Activated naive CD4-positive, alpha-beta T cell treated with anti-CD3 and anti-CD28 coated beads, Interleukin-2, amount 10 ng/mL, durations not matched to agents 7 days and 5 days (primary cell): ENCODE measurements around the gene SLC46A2.

Source experiments
- CTCF ChIA-PET: fragments of 350-600 bp; sonication (Branson Sonifier 250); formaldehyde crosslinking; loops from one replicate; lab custom pipeline; 2021; ENCODE audit warnings: antibody characterized with exemption; lab: Charles Lee
- DNase-seq: peaks from one replicate; pipeline ENCODE4 v3.0.0-alpha.2; 2020
- H3K27ac Mint-ChIP-seq: one replicate; pipeline ENCODE4 v1.8.0; 2021; ENCODE audit warnings: mild to moderate bottlenecking, moderate library complexity, mixed read lengths
- H3K27me3 Mint-ChIP-seq: one replicate; pipeline ENCODE4 v1.8.0; 2021; ENCODE audit warnings: mild to moderate bottlenecking, mixed read lengths
- H3K36me3 Mint-ChIP-seq: one replicate; pipeline ENCODE4 v1.8.0; 2021; ENCODE audit warnings: mixed read lengths
- H3K4me1 Mint-ChIP-seq: one replicate; pipeline ENCODE4 v1.8.0; 2021; ENCODE audit warnings: mixed read lengths
- H3K4me3 Mint-ChIP-seq: one replicate; pipeline ENCODE4 v1.8.0; 2021; ENCODE audit warnings: mild to moderate bottlenecking, moderate library complexity, mixed read lengths
- H3K9me3 Mint-ChIP-seq: one replicate; pipeline ENCODE4 v1.8.0; 2021; ENCODE audit warnings: mixed read lengths

SLC46A2 gene

GRCh38 chr9:112890106-112891081 lies at the start of gene SLC46A2:
Gene SLC46A2, minus strand, starts transcription at chr9:112890876. Its CDS starts 195 bp downstream, at chr9:112890681.
- no peaks in the 10 kb centered on the region for H3K4me1 Mint-ChIP-seq
- no peaks in the 10 kb centered on the region for H3K36me3 Mint-ChIP-seq
- H3K27ac Mint-ChIP-seq, result no peak within 1 kb of the TSS
- no peak for DNase-seq
- H3K9me3 Mint-ChIP-seq, result no peaks in the 10 kb centered on the region
- H3K27me3 Mint-ChIP-seq, result peaks cover 58% of the 10 kb centered on the region
- CTCF ChIA-PET, result no interaction called here
- no peak within 1 kb of the TSS for H3K4me3 Mint-ChIP-seq

- Mint-ChIP-seq H3K36me3 (no peaks in the 10 kb centered on the region), H3K4me1 (no peaks in the 10 kb centered on the region), H3K4me3 (no peak overlapping the region), H3K9me3 (no peaks in the 10 kb centered on the region), H3K27ac (no peak overlapping the region), H3K27me3 (peaks cover 8% of the 10 kb centered on the region)
- CTCF ChIA-PET, result no interaction called here
- DNase-seq, result no peak
These were observed 48.7 kb upstream of the SLC46A2 start for GRCh38 chr9:112939418-112939817.

DNA sequence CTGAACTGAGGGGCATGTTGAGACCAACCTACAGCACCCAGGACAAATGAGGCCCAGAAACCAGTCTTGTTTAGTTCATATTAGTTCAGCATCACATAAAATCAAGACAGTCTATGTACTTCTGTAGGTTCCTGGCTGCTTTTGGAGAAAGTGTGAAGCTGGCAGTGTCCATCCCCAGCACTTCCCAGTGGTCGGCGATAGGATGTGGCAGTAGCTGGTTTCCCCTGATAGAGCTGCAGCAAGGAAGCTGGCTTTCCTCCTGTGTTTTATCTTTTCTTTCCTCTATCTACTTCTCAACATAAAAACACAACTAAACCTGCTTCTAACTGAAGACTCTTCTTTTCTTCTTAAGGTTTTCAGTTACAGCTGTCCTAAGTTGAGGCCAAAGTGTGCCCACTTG lies 43.0 kb upstream of the SLC46A2 start:
- Mint-ChIP-seq H3K9me3 (no peaks in the 10 kb centered on the region), H3K4me1 (no peaks in the 10 kb centered on the region), H3K36me3 (no peaks in the 10 kb centered on the region), H3K4me3 (no peak overlapping the region), H3K27me3 (peaks cover 18% of the 10 kb centered on the region), H3K27ac (no peak overlapping the region)
- no peak for DNase-seq
- CTCF ChIA-PET, result no interaction called here

- H3K4me1 Mint-ChIP-seq, result no peaks in the 10 kb centered on the region
- DNase-seq, result no peak
- no peak overlapping the region for H3K4me3 Mint-ChIP-seq
- no peaks in the 10 kb centered on the region for H3K36me3 Mint-ChIP-seq
- CTCF ChIA-PET, result no interaction called here
- H3K27me3 Mint-ChIP-seq, result peaks cover 19% of the 10 kb centered on the region
- H3K9me3 Mint-ChIP-seq, result no peaks in the 10 kb centered on the region
- no peak overlapping the region for H3K27ac Mint-ChIP-seq
These were observed 34.5 kb upstream of the SLC46A2 start for GRCh38 chr9:112925058-112925641.

DNA sequence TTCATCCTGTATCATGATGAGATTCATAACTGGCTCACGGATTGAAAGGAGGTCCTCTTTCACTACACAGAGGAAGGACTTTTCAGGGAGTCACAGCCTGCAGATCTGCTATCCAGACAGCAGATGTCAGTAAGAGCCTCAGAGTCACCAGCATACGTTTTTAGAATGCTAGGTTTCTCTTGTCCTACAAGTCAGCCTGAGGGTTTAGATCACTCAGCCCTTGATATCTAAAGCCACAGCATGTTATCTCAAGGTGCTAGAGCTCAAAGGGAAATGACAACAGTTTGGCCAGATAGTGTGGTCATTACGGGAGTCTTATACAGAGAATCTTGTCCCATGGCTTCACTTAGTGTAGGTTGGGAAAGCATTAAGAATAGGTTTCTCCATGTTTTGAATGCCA lies 30.9 kb upstream of the SLC46A2 start:
- Mint-ChIP-seq H3K4me1 (no peaks in the 10 kb centered on the region), H3K4me3 (no peak overlapping the region), H3K36me3 (no peaks in the 10 kb centered on the region), H3K9me3 (no peaks in the 10 kb centered on the region), H3K27me3 (peaks cover 13% of the 10 kb centered on the region), H3K27ac (no peak overlapping the region)
- no peak for DNase-seq
- CTCF ChIA-PET, result interaction anchor here (0.6 kb wide), 1 partner anchor 1096 kb away, joined by 3 read pairs; no protein-coding TSS in a partner anchor

DNA sequence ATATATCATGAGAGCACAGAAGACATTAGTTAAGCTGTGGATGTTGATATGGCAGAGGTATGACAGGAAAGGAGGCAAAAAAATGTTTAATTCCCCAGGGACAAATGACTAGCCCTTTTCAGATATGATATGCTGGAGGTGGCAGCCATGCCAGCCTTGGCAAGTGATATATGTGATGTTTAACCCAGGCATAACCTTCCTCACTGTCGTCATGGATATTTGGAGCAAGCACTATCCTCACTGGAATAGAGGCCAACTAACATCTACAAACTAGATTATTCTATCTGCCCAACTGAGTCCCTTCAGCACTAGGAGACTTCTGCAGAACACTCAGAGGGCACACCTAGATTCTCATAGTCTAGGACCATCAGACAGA lies 27.3 kb upstream of the SLC46A2 start:
- CTCF ChIA-PET, result no interaction called here

GRCh38 chr9:112917047-112917986 lies 26.6 kb upstream of the SLC46A2 start:
- Mint-ChIP-seq H3K36me3 (no peaks in the 10 kb centered on the region), H3K4me1 (no peaks in the 10 kb centered on the region), H3K27ac (no peak overlapping the region), H3K9me3 (no peaks in the 10 kb centered on the region), H3K4me3 (no peak overlapping the region), H3K27me3 (no peaks in the 10 kb centered on the region)
- CTCF ChIA-PET, result no interaction called here
- DNase-seq, result no peak

More for the DNA sequence above, 27.3 kb upstream of the SLC46A2 start:
- Mint-ChIP-seq H3K27ac (no peak overlapping the region), H3K4me1 (no peaks in the 10 kb centered on the region), H3K27me3 (peaks cover under 1% of the 10 kb centered on the region), H3K4me3 (no peak overlapping the region), H3K36me3 (no peaks in the 10 kb centered on the region), H3K9me3 (no peaks in the 10 kb centered on the region)
- no peak for DNase-seq

DNA sequence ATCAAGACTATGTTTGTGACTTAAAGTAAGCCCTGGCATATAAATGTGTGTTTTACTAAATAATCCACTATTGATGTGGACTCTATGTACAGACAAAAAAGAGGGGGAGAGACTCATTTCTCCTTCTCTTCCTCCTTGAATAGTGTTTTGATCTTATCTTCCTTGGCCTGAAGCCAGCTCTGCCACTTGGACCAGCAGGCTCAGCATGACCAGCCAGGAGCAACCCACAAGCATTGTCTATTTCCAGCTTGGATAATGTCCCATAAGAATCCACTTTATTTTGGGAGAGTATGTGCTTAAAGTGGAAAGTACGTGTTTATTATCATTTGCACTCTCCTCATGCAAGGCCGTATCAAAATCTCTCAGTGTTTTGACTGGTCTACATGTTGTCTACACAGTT lies 23.8 kb upstream of the SLC46A2 start:
- Mint-ChIP-seq H3K27ac (no peak overlapping the region), H3K27me3 (no peaks in the 10 kb centered on the region), H3K4me3 (no peak overlapping the region), H3K4me1 (no peaks in the 10 kb centered on the region), H3K9me3 (no peaks in the 10 kb centered on the region), H3K36me3 (no peaks in the 10 kb centered on the region)
- CTCF ChIA-PET, result interaction anchor here (2.1 kb wide), 1 partner anchor 11 kb away, joined by 9 read pairs; no protein-coding TSS in a partner anchor
- DNase-seq, result no peak

DNA sequence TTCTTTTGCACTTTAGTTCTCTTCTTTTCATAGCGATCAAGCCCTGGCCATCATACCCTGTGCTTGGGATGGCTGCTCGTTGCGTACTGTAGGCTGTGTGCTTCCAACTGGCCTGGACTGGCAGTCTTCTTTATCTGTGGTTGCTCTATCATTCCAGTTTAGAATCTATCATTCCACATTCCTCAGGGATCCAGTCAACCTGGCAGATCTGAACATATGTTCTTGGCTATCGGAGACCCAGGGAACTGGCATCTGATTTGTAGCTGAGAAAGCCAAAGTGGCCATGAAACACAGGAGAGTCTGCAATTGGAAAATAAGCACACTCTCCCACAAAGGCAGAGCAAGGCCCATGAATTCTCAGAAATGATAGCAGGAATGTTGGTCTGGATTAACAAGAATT lies 22.6 kb upstream of the SLC46A2 start:
- no peaks in the 10 kb centered on the region for H3K4me1 Mint-ChIP-seq

GRCh38 chr9:112912636-112913035 lies 22.0 kb upstream of the SLC46A2 start:
- DNase-seq, result no peak
- no peaks in the 10 kb centered on the region for H3K9me3 Mint-ChIP-seq
- peaks cover 4% of the 10 kb centered on the region for H3K27me3 Mint-ChIP-seq
- no peak overlapping the region for H3K27ac Mint-ChIP-seq
- no peak overlapping the region for H3K4me3 Mint-ChIP-seq
- H3K4me1 Mint-ChIP-seq, result no peaks in the 10 kb centered on the region
- CTCF ChIA-PET, result interaction anchor here (2.1 kb wide), 1 partner anchor 10 kb away, joined by 9 read pairs; no protein-coding TSS in a partner anchor
- H3K36me3 Mint-ChIP-seq, result no peaks in the 10 kb centered on the region

More for the DNA sequence above, 22.6 kb upstream of the SLC46A2 start:
- no peak for DNase-seq
- H3K27me3 Mint-ChIP-seq, result peaks cover 2% of the 10 kb centered on the region
- H3K9me3 Mint-ChIP-seq, result no peaks in the 10 kb centered on the region
- CTCF ChIA-PET, result interaction anchor here (2.1 kb wide), 1 partner anchor 10 kb away, joined by 9 read pairs; no protein-coding TSS in a partner anchor
- no peak overlapping the region for H3K4me3 Mint-ChIP-seq
- no peak overlapping the region for H3K27ac Mint-ChIP-seq
- H3K36me3 Mint-ChIP-seq, result no peaks in the 10 kb centered on the region

GRCh38 chr9:112911736-112912135 lies 21.1 kb upstream of the SLC46A2 start:
- CTCF ChIA-PET, result interaction anchor here (1.1 kb wide), 1 partner anchor 9 kb away, joined by 5 read pairs; no protein-coding TSS in a partner anchor
- H3K27me3 Mint-ChIP-seq, result peaks cover 7% of the 10 kb centered on the region
- H3K4me3 Mint-ChIP-seq, result no peak overlapping the region
- no peak for DNase-seq
- no peaks in the 10 kb centered on the region for H3K4me1 Mint-ChIP-seq
- no peaks in the 10 kb centered on the region for H3K36me3 Mint-ChIP-seq
- no peak overlapping the region for H3K27ac Mint-ChIP-seq
- no peaks in the 10 kb centered on the region for H3K9me3 Mint-ChIP-seq

DNA sequence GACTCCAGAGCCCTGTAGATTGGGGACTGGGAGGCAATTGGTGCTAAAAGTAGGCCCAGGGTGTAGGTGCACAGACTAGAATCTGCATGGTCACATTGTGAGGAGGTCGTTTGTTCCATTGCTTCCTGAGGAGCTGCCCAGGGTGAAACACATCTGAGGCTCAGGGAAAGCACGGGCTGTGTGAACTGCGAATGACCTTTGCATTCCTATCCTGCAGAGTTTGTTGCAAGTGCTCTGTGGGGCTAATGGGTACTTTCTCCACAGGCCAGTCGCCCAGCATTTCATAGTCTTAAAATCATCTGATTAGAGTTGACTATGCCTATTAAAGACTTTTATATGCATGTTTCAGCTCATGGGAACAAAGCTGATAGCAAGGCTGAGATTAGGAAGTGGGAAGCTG lies 14.4 kb upstream of the SLC46A2 start:
- peaks cover 21% of the 10 kb centered on the region for H3K27me3 Mint-ChIP-seq
- DNase-seq, result no peak
- H3K9me3 Mint-ChIP-seq, result no peaks in the 10 kb centered on the region
- no peak overlapping the region for H3K27ac Mint-ChIP-seq
- H3K4me3 Mint-ChIP-seq, result no peak overlapping the region
- no peaks in the 10 kb centered on the region for H3K4me1 Mint-ChIP-seq
- CTCF ChIA-PET, result interaction anchor here (0.6 to 3.6 kb wide), 3 partner anchors 36 to 1293 kb away, joined by 3 to 33 read pairs (median 3); no protein-coding TSS in a partner anchor
- no peaks in the 10 kb centered on the region for H3K36me3 Mint-ChIP-seq

GRCh38 chr9:112900901-112901300 lies 10.2 kb upstream of the SLC46A2 start:
- CTCF ChIA-PET, result interaction anchor here (3.4 kb wide), 1 partner anchor 55 kb away, joined by 51 read pairs; no protein-coding TSS in a partner anchor
- peaks cover 12% of the 10 kb centered on the region for H3K4me1 Mint-ChIP-seq
- no peaks in the 10 kb centered on the region for H3K9me3 Mint-ChIP-seq
- no peak overlapping the region for H3K27ac Mint-ChIP-seq
- H3K36me3 Mint-ChIP-seq, result no peaks in the 10 kb centered on the region
- H3K27me3 Mint-ChIP-seq, result peaks cover 38% of the 10 kb centered on the region
- no peak for DNase-seq
- no peak overlapping the region for H3K4me3 Mint-ChIP-seq
